Non-pigmented ciliary epithelial cell (primary cell): ENCODE measurements around the gene CSNK1G2.

Experiments
- DNase-seq: peaks from one replicate; pipeline ENCODE4 v3.0.0-alpha.2; 2010; ENCODE audit warnings: low read depth

CSNK1G2 gene

DNA sequence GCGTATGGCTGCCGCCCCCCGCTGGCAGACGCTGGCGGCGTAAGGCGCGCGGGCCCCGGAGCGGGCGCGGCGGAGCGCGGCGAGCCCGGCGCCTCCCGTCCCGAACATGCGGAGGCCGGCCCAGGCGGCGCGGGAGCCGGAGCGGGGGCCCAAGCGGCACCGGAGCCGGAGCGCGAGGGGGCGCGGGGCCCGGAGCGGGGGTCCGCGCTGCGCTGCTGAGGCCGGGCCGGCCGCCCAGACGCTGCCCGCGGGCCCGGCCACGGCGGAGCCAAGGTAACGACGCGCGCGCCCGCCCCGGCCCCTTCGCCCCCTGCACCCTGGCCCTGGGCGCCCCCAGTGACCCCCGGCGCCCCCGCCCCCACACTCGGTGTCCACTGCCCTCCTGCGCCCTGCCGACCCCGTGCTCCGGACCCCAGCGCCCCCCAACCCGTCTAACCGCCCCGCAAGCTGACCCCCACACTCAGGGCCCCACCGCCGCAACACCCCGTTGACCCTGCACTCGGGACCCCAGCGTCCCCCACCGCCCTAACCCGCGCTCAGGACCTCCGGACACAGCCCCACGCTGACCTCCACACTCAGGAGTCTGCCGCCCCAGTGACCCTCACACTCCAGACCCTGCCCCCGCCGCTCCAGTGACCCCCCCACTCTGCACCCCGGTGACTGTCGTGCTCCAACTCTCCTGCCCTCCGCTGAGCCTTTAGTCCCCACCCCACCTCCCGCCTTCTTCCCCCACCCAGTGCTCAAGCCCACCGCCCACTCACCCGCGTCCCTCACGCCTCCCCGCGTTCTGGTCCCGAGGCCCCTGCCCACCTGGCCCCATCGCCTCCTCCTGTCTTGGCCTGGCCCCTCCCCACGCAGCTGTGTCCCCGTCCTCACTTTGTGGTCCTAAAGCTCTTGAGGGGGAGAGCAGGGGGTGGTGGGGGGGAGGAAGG is at the start of gene CSNK1G2:
Gene CSNK1G2 (plus strand): TSS at position 27 of the 932 bp plus-strand sequence. CDS start 28,601 bp downstream, outside the sequence.
- no peak for DNase-seq

DNA sequence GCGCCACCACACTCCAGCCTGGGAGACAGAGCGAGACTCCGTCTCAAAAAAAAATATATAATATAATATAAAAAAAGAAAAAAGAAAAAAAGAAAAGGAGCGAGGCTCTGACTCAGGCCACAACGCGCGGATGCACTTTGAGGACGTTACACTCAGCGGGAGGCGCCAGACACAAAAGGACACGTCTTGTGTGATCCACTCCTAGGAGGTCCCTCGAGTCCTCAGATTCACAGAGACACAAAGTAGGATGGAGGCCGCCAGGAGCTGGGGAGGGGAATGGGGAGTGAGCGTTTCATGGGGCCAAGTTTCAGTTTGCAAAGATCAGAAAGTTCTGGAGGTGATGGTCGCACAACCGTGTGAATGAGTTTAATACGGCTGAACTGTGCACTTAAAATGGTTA is 47.2 kb upstream of the CSNK1G2 start:
- DNase-seq: no peak

DNA sequence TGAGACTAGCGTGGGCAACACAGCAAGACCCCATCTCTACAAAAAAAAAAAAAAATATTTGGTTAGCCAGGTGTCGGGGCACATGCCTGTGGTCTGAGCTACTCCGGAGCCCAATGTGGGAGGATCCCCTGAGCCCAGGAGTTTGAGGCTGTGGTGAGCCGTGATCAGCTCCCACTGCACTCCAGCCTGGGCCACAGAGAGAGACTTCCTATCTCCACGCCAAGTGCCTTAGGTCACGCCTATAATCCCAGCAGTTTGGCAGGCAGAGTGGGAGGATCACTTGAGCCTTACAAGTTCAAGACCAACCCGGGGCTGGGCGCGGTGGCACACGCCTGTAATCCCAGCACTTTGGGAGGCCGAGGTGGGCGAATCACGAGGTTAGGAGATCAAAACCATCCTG is 44.5 kb upstream of the CSNK1G2 start:
- DNase-seq: no peak

DNA sequence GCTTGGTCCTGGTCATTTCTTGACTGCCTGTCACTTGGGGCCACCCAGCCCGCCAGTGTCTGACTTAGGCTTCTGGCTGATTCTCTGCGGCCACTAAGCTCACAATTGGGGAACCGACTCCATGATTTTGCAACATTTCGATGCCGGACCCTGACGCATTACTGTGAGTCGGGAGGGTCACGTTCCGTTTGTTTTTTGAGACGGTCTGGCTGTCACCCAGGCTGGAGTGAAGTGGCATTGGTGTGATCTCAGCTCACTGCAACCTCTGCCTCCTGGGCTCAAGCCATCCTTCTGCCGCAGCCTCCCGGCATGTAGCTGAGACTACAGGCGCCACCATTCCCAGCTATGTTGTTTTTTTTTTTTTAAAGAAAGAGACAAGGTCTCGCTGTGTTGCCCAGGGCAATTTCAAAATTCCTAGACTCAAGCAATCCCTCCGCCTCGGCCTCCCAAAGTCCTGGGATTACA is 39.0 kb upstream of the CSNK1G2 start:
- no peak for DNase-seq

DNA sequence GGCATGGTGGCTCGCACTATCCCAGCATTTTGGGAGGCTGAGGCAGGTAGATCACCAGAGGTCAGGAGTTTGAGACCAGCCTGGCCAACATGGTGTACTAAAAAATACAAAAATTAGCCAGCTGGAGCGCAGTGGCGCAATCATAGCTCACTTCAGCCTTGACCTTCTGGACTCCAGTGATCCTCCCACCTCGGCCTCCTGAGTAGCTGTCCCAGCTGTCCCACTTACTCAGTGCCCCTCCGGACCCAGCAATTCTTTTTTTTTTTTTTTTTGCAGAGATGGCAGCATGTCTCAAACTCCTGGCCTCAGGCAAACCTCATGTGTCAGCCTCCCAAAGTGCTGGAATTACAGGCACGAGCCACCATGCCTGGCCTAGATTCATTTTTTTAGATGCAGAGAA is 38.0 kb upstream of the CSNK1G2 start:
- DNase-seq: no peak

DNA sequence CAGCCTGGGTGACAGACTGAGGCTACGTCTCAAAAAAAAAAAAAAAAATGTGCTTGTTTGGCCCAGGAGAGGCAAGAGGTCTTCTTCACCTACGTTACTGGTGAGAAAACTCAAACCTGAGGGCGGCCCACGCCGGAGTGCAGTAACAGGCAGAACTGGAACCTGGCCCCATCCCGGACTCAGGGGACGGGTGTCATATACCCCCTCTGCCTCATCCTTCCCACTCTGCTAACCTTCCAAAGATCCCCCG is 36.2 kb upstream of the CSNK1G2 start:
- DNase-seq: no peak

DNA sequence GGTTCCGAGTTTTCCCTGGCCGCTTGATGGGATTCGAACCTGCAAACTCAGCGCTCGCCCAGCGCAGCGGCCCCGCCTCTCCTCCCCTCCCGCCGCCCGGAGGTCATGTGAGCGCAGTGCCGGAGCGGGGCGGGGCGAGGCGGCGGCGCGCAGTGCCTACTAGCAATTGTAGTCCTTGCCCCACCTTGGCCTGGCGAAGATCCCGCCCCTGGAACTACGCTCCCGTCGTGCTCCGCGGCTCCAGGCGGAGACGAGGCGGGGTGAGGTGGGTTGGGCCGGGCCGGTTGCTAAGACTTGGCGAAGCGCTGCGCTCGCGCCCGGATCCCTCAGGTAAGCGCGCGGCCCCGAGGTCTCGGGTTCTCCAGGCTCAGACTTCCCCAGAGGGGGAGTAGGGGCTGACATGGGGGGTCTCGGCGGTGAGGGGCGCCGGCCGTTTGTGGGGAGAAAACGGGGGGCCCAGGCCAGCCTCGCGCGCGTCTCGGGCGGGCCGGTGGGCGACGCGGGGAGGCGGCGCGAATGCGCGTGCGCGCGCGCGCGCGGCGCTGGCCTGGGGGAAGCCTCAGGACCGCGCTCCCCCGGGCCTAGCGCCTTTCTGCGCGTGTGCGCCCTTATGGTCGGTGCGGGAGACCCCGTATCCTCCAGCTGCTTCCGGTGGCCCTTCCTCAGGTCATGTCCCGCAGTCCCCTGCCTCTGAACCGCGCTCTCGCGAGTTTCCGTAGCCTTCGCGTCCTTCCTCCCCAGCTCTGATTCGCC is 35.7 kb upstream of the CSNK1G2 start, which contains the start of the genes ADAT3 and SCAMP4:
Gene ADAT3 (plus strand): TSS at position 290 of the 753 bp plus-strand sequence. CDS start 6,649 bp downstream, outside the sequence.
Gene SCAMP4 (plus strand): TSS at position 290 of the 753 bp plus-strand sequence. CDS start 9,621 bp downstream, outside the sequence.
- DNase-seq: peak; percentile 92

DNA sequence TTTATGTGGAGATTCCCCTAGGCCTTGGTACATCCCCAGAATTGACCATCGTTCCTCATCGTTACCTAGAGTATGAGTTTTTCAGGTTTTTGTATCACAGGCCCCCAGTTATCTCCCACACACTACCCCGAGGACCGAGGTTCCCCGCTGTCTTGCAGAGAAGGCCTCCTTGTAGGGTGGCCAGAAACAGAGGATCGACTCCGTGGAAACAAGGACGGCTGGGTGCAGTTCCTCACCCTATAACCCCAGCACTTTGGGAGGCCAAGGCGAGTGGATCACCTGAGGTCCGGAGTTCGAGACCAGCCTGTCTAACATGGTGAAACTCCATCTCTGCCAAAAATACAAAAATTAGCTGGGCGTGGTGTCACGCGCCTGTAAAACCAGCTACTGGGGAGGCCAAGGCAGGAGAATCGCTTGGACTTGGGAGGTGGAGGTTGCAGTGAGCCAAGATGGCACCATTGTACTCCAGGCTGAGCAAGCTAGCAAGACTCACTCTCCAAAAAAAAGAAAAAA is 35.1 kb upstream of the CSNK1G2 start:
- DNase-seq: no peak

DNA sequence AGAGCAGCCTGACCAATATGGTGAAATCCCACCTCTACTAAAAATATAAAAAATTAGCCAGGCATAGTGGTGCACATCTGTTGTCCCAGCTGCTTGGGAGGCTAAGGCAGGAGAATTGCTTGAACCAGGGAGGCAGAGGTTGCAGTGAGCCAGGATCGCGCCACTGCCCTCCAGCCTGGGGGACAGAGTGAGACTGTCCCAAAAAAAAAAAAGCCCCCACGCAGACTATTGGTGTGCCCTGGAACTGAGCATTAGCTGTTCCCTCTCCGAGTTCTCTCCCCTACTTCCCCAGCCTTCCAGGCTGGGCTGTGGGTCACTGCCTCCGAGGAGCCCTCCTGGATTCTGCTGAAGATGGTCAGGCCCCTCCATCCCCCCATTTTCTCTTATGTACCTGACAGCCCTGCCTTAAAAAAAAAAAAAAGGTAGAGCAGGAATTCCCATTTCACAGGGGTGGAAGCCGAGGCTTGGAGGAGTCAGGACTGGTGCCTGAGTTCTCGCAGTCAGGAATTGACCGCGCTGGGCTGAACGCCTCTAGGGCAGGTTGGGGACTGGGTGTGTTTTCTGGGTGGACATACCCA is 33.9 kb upstream of the CSNK1G2 start:
- DNase-seq: no peak

DNA sequence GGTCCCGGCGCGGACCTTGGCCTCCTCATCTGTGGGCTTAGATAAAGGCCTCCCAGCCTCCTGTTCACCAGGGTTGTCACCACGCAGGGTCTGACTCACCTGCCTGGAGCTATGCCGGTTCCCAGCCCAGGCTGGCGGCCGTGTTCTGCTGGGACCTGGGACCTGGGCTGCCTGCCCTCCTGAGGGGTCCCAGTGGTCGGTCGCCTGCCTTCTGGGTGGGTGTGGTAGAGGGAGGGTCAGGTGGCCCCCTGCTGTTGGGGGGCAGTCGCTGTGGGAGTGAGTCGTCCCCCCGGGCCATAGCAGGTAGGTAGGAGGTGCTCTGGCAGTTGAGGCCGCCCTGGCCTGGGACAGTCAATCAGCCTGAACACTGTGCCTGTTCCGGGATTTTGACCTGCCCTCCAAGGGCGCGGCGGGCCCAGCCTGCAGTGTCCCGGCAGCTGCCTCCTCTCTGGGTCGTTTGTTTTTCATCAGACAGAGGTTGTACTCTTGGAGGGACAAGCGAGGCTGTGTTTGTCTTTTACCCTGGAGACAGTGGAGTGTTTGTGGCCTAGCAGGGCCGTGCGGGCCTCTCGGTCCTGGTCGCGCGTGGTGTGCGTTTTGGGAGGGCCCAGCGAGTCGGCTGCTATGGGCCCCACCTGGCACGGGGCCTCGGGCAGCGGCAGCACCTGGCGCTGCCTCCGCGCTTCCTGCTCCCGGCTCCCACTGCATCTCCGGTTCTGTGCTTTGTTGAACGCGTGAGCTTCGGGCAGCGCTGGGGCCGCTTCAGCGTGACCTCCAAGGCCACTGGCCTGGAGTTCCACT is 33.2 kb upstream of the CSNK1G2 start:
- no peak for DNase-seq

DNA sequence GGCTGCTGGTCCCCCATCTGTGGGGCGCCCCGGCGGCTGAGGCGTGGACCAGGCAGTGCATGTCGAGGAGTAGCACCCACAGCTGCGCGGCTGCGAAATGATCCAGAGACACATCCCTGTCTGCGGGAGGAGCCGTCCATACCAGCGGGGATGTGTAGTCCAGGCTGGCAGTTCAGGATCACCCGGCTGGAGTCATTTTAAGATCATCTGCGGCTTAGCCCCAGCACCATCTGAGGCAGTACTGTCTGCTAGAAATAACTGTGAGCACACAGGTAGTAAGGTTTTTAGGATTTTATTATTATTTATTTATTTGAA is 32.7 kb upstream of the CSNK1G2 start:
- DNase-seq: no peak

DNA sequence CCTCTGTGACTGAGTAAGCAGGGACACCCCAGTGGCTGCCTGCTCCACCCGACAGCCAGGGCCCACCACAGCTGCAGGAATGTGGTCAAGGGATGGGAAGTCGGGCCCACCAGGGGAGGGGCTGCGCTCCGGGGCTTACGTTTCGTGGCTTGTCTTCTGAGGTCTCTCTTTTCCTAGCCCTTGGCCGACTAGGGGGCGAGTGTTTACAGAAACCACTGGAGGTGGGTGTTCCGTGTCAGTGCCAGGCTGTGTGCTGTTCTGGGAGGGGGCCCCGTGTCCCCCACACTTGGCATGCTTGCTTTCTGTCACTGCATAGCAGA is 31.3 kb upstream of the CSNK1G2 start:
- no peak for DNase-seq

DNA sequence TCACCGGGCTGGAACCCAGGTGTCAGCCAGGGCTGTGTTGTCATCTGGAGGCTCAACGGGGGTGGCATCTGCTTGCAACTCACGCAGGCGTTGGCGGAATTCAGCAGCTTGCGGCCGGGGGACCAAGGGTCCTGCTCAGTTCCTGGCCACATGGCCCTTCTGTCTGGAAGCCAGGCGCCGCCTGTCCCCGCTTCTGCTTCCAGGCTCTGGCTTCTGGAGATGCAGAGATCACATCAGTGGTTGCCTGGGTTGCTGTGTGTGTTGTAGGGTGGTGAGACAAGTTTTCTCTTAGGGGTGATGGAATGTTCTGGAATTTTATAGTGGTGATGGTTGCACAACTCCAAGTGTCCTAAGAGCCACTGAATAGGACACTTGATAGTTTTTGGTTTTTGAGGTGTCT is 30.8 kb upstream of the CSNK1G2 start:
- DNase-seq: no peak

DNA sequence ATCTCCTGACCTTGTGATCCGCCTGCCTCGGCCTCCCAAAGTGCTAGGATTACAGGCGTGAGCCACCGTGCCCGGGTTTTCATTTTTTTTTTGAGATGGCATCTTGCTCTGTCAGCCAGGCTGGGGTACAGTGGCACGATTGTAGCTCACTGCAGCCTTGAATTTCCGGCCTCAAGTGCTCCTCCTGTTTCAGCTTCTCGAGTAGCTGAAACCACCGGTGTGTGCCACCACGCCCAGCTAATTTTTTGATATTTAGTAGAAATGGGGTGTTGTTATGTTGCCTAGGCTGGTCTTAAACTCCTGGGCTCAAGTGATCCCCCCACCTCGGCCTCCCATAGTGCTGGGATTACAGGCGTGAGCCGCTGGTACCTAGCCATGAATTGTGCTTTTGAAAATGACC is 29.9 kb upstream of the CSNK1G2 start:
- DNase-seq: no peak

DNA sequence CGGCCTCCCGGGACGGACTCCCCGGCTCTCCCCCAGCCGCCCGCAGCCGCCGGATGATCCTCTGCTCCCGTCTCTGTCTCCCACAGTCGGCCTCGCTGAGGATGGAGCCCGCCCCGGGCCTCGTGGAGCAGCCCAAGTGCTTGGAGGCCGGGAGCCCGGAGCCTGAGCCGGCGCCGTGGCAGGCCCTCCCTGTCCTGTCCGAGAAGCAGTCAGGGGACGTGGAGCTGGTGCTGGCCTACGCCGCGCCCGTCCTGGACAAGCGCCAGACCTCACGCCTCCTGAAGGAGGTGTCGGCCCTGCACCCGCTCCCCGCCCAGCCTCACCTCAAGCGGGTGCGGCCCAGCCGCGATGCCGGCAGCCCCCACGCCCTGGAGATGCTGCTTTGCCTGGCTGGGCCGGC is 29.0 kb upstream of the CSNK1G2 start:
- DNase-seq: no peak

DNA sequence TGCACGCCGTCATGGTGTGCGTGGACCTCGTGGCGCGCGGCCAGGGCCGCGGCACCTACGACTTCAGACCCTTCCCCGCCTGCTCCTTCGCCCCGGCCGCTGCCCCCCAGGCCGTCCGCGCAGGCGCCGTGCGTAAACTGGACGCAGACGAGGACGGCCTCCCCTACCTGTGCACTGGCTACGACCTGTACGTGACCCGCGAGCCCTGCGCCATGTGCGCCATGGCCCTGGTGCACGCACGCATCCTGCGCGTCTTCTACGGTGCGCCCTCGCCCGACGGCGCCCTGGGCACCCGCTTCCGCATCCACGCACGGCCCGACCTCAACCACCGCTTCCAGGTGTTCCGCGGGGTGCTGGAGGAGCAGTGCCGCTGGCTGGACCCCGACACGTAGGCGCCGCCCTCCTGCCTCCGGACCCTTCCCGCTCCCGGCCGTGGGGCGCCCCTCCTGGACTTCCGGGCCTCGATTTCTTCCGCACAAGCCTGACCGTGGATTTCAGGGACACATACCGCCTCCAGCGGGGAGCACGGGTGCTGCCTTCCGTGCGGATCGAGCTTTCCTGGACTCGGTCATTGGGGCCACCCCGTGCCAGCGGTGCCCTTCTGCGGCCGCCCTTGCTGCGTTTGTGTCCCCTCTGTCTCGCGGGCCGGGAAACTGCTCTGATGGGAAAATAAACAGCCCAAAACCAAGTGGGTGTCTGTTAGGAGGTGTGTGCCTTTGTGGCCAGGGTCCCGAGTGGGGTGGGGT is 28.0 kb upstream of the CSNK1G2 start:
- DNase-seq: no peak

DNA sequence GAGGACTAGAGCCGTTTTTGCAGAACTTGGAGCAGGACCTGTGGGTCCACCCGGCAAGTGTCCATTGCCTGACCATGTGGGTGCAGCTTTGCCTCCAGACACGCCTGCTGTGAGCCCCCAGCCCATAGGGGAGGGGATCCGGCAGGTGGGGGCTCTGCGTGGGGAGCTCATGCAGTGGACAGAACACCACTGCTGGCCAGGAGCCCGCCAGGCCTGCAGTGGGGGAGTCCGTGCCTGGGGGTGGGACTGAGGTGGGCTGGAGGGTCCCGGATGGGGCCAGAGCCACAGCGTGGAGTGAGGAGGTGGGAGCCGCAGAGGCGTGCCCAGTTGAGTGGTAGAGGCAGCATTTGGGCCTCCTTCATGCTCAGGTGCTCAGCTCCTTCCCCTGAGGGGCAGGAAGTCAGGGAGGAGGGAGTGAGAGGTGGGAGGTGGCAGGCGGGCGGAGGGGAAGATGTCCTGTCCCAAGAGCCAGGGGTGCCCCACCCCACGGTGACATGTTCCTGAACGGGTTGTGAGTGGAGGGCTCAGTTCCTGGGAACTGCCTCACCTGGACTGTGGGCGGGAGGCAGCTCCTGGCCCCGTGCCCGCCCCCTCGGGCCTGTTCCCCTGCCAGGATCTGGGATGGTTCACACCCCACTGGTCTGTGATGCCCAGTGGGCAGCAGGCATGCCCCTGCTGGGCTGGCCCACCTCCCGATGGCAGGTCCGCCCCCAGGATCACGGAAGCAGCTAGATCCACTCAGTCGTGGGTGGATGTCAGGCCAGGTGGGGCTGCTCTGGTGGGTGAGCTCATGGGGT is 27.0 kb upstream of the CSNK1G2 start:
- no peak for DNase-seq

DNA sequence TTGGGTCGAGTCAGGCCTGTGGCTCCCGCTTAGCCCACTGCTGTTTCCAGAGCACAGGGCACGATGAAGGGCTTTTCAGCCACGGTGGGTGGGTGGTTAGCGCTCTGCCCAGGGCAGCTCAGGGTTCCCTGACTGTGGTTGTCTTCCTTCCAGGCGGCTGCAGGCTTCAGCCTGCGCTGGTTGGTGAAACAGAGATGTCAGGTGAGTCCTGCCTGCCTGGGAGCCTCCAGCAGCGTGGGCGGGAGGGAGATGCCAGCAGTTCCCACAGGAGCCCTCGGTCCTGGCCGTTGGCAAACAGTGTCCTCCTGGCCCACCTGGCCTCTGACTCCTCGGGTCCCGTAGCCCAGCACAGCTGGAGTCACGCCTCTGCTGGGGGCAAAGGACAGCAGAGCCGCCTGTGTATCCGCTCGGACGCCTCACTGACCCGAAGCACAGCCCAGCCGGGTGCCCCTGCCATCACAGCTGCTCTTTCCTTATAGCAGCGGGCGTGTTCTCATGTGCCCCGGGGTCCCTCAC is 26.1 kb upstream of the CSNK1G2 start:
- DNase-seq: no peak

DNA sequence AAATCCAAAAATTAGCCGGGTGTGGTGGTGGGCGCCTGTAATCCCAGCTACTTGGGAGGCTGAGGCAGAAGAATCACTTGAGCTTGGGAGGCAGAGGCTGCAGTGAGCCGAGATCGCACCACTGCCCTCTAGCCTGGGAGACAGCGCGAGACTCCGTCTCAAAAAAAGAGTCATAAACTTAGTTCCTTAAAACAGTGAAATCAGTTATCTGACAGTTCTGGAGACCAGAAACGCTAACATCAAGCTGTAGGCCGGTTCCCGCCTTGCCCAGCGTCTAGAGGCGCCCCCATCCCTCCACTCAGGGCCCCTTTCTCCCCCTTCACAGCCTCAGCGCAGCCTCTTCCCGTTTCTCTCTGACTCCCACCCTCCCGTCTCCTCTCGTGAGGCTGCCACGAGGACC is 23.8 kb upstream of the CSNK1G2 start:
- no peak for DNase-seq

DNA sequence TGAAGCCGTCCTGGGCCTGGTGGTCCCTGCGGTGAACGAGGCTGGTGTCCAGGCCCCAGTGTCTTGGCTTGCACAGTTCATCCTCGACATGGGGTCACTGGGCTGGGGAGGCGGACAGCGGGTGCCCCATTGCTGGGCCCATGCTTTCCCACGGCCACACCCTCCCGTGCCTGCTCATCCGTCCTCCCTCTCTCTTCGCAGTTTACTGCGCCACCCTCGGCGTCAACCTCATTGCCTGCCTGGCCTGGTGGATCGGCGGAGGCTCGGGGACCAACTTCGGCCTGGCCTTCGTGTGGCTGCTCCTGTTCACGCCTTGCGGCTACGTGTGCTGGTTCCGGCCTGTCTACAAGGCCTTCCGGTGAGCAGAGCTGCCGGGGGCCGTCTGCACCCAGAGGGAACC is 23.0 kb upstream of the CSNK1G2 start:
- DNase-seq: no peak
